Prostate gland (tissue), 2 donors: ENCODE data around the gene POLD2. TPM values are rescaled to one million over a fixed set of nuclear protein-coding genes. Genes with fewer than 3 reads are reported as not detected.

ENCODE experiments used
- DNase-seq: peaks from one replicate; pipeline ENCODE4 v3.0.0-alpha.2; 2019; ENCODE audit warnings: low spot score
- H3K27ac ChIP-seq, 2 donors: fragments of 200-600 bp; sonication (generic); 2 replicates each; pipeline ENCODE4 v1.5.1; 2017 to 2019
- H3K27me3 ChIP-seq: fragments of 200-600 bp; sonication (generic); replicated peaks from 2 replicates; pipeline ENCODE4 v1.5.1; 2019; ENCODE audit not compliant: insufficient read depth
- H3K36me3 ChIP-seq, 2 donors: fragments of 200-600 bp; sonication (generic); 1 replicate in 1 of 2; 2 replicates in 1 of 2; pipeline versions ENCODE4 v1.5.1 to v1.8.1; 2017 to 2019
- H3K4me1 ChIP-seq: fragments of 200-600 bp; sonication (generic); replicated peaks from 2 replicates; pipeline ENCODE4 v1.5.1; 2019
- H3K4me3 ChIP-seq, 2 donors: fragments of 200-600 bp; sonication (generic); 2 replicates each; pipeline ENCODE4 v1.5.1; 2017 to 2019
- H3K9me3 ChIP-seq: fragments of 200-600 bp; sonication (generic); 2 replicates; pipeline ENCODE4 v1.5.1; 2017
- POLR2A ChIP-seq: fragments of 450-650 bp; IDR thresholded peaks from one replicate; pipeline ENCODE4 v1.6.1; 2016; ENCODE audit warnings: antibody characterized with exemption, mild to moderate bottlenecking
- POLR2AphosphoS5 ChIP-seq: sonication (generic); formaldehyde crosslinking; IDR thresholded peaks from one replicate; pipeline ENCODE4 v1.6.1; 2017; ENCODE audit warnings: antibody characterized with exemption
- WGBS: methylation state at CpG from one replicate; pipeline ENCODE4 v1.1.5; 2018; 5-methylcytosine and 5-hydroxymethylcytosine counted together
- intact Hi-C: fragments of 100-400 bp; cut with DNase I; formaldehyde crosslinking; loops from one replicate; pipeline ENCODE4 v1.14.2; 2022
- total RNA-seq, 2 donors: library from RNA; depleted of rRNA; stranded (reverse); fragments of >200 nt; gene quantifications; one replicate each; pipeline ENCODE4 v1.1.0, GENCODE V29; 2016
- TF ChIP-seq, protein P1 (sequence below), 4 experiments: fragments of 200-600 bp in 2 of 4; fragments of 450-650 bp in 2 of 4; sonication (generic) in 2 of 4; IDR thresholded peaks; 1 replicate in 3 of 4; 2 replicates in 1 of 4; pipeline ENCODE4 v1.5.1; 2016 to 2019; ENCODE audit warnings: antibody characterized with exemption in 4 of 4, mild to moderate bottlenecking in 2 of 4, moderate library complexity in 2 of 4

The POLD2 gene
- total RNA-seq, 2 donors from 2014 or later, result 53.1 to 65.9 TPM

- no peaks in the 10 kb centered on the region for H3K27me3 ChIP-seq
- H3K36me3 ChIP-seq, result no peaks in the 10 kb centered on the region
- TF ChIP-seq POLR2A (no peak), POLR2AphosphoS5 (no peak)
- TF ChIP-seq, protein P1, sequence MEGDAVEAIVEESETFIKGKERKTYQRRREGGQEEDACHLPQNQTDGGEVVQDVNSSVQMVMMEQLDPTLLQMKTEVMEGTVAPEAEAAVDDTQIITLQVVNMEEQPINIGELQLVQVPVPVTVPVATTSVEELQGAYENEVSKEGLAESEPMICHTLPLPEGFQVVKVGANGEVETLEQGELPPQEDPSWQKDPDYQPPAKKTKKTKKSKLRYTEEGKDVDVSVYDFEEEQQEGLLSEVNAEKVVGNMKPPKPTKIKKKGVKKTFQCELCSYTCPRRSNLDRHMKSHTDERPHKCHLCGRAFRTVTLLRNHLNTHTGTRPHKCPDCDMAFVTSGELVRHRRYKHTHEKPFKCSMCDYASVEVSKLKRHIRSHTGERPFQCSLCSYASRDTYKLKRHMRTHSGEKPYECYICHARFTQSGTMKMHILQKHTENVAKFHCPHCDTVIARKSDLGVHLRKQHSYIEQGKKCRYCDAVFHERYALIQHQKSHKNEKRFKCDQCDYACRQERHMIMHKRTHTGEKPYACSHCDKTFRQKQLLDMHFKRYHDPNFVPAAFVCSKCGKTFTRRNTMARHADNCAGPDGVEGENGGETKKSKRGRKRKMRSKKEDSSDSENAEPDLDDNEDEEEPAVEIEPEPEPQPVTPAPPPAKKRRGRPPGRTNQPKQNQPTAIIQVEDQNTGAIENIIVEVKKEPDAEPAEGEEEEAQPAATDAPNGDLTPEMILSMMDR (IDR thresholded peaks at IDR 0.05), result no peak
- H3K9me3 ChIP-seq, result no peaks in the 10 kb centered on the region
- WGBS, result 19% methylated on average over 1 of the region's 1 CpG
- intact Hi-C loops, result no loop called here
- no peaks in the 10 kb centered on the region for H3K4me1 ChIP-seq
- no peak overlapping the region for H3K4me3 ChIP-seq
- no peak for DNase-seq
- no peak overlapping the region for H3K27ac ChIP-seq
Observed at GRCh38 chr7:44163591-44163990, 40.2 kb upstream of the POLD2 start.

DNA sequence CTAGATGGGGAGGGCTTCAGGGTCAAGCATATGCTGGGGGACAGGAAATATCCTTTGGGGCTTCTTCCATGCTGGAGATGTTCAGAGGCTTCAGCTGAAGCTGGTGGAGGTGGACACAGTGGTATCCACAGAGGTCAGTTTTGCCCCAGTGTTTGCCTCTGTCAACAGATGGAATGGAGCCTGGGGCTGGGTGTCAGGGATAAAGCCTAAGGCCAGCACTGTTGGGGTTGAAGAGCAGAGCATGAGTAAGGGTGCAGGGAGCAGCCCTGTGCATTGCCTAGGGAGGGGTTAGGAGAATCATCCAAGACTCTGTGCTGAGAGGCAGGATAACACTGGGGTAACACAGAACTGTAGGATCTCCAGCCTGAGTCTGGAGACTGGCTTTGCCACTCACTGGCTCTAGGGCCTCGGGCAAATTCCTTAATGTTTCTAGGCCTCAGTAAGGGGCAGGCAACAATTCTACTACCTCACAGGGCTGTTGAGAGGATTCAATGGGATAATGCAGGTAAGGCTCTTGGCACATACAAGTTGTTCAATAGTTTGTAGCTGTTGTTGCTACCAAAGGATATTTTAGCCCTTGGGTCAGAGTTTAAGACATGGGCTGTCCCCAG is 39.5 kb upstream of the POLD2 start:
- DNase-seq, result no peak
- no peak overlapping the region for H3K27ac ChIP-seq
- intact Hi-C loops, result no loop called here
- H3K9me3 ChIP-seq, result no peaks in the 10 kb centered on the region
- 62% methylated on average over 1 of the region's 1 CpG for WGBS
- no peaks in the 10 kb centered on the region for H3K27me3 ChIP-seq
- TF ChIP-seq POLR2AphosphoS5 (no peak), POLR2A (no peak)
- TF ChIP-seq, protein P1 (IDR thresholded peaks at IDR 0.05), result no peak
- H3K36me3 ChIP-seq, result no peaks in the 10 kb centered on the region
- H3K4me1 ChIP-seq, result no peaks in the 10 kb centered on the region
- no peak overlapping the region for H3K4me3 ChIP-seq

GRCh38 chr7:44162179-44162578 is 38.8 kb upstream of the POLD2 start:
- no peaks in the 10 kb centered on the region for H3K4me1 ChIP-seq
- intact Hi-C loops, result no loop called here
- 85% methylated on average over 4 of the region's 4 CpGs for WGBS
- H3K9me3 ChIP-seq, result no peaks in the 10 kb centered on the region
- H3K27me3 ChIP-seq, result no peaks in the 10 kb centered on the region
- no peak overlapping the region for H3K4me3 ChIP-seq
- TF ChIP-seq, protein P1 (IDR thresholded peaks at IDR 0.05), result no peak
- TF ChIP-seq POLR2AphosphoS5 (no peak), POLR2A (no peak)
- H3K36me3 ChIP-seq, result no peaks in the 10 kb centered on the region
- no peak overlapping the region for H3K27ac ChIP-seq
- no peak for DNase-seq

DNA sequence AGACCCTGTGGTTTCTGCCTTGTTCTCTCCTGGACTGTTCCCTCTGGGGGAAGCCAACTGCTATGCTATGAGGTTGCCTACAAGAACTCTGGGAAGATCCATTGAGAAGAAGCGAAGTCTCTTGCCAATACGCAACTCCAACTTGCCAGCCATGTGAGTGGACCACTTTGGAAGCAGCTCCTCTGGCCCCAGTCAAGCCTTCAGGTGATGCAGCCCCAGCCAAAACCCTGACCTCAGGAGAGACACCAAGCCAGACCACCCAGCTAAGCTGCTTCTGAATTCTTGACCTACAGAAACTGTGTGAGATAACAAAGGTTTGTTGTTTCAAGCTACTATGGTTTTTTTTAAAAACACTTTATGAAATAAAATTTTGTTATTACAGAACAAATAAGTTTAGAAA is 38.0 kb upstream of the POLD2 start:
- no peak for DNase-seq
- Histone ChIP-seq H3K4me3 (no peak overlapping the region), H3K36me3 (no peaks in the 10 kb centered on the region), H3K4me1 (no peaks in the 10 kb centered on the region), H3K9me3 (no peaks in the 10 kb centered on the region), H3K27ac (no peak overlapping the region), H3K27me3 (no peaks in the 10 kb centered on the region)
- TF ChIP-seq, protein P1 (IDR thresholded peaks at IDR 0.05), result no peak
- TF ChIP-seq POLR2AphosphoS5, result no peak
- no peak for TF ChIP-seq POLR2A
- WGBS, result 94% methylated on average over 2 of the region's 2 CpGs
- intact Hi-C loops, result no loop called here
